Measurements from ENCODE around the gene MORF4L1.
"Not testable (repeated sequence)": the region's sequence is repeated elsewhere in the genome, so short reads cannot be mapped to it uniquely, and the experiment has no call there.

MORF4L1 gene

GRCh38 chr15:78850352-78850751, 22.3 kb upstream of the MORF4L1 start:
- TF ChIP-seq, protein P1, sequence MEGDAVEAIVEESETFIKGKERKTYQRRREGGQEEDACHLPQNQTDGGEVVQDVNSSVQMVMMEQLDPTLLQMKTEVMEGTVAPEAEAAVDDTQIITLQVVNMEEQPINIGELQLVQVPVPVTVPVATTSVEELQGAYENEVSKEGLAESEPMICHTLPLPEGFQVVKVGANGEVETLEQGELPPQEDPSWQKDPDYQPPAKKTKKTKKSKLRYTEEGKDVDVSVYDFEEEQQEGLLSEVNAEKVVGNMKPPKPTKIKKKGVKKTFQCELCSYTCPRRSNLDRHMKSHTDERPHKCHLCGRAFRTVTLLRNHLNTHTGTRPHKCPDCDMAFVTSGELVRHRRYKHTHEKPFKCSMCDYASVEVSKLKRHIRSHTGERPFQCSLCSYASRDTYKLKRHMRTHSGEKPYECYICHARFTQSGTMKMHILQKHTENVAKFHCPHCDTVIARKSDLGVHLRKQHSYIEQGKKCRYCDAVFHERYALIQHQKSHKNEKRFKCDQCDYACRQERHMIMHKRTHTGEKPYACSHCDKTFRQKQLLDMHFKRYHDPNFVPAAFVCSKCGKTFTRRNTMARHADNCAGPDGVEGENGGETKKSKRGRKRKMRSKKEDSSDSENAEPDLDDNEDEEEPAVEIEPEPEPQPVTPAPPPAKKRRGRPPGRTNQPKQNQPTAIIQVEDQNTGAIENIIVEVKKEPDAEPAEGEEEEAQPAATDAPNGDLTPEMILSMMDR (IDR thresholded peaks at IDR 0.05; ENCODE audit: low read depth, low read length, missing control alignments): no peak
- H3K4me3 ChIP-seq (replicated peaks; ENCODE audit: low read depth, low read length): no peak overlapping the region

GRCh38 chr15:78850941-78851755, 21.5 kb upstream of the MORF4L1 start:
- no peak for DNase-seq (ENCODE audit: extremely low read depth, low read depth)
- no peak overlapping the region for H3K4me3 ChIP-seq (replicated peaks; ENCODE audit: low read depth, low read length)
- TF ChIP-seq, protein P1 (IDR thresholded peaks at IDR 0.05; ENCODE audit: low read depth, low read length, missing control alignments): no peak

More at GRCh38 chr15:78850352-78850751, 22.3 kb upstream of the MORF4L1 start:
- DNase-seq (ENCODE audit: extremely low read depth, low read depth): no peak

GRCh38 chr15:78853500-78853899, 19.2 kb upstream of the MORF4L1 start:
- TF ChIP-seq, protein P1 (IDR thresholded peaks at IDR 0.05; ENCODE audit: low read depth, low read length, missing control alignments): no peak
- DNase-seq (ENCODE audit: extremely low read depth, low read depth): no peak

GRCh38 chr15:78854833-78855372, 17.8 kb upstream of the MORF4L1 start:
- no peak overlapping the region for H3K4me3 ChIP-seq (replicated peaks; ENCODE audit: low read depth, low read length)
- TF ChIP-seq, protein P1 (IDR thresholded peaks at IDR 0.05; ENCODE audit: low read depth, low read length, missing control alignments): no peak
- no peak for DNase-seq (ENCODE audit: extremely low read depth, low read depth)

More at GRCh38 chr15:78853500-78853899, 19.2 kb upstream of the MORF4L1 start:
- no peak overlapping the region for H3K4me3 ChIP-seq (replicated peaks; ENCODE audit: low read depth, low read length)

DNA sequence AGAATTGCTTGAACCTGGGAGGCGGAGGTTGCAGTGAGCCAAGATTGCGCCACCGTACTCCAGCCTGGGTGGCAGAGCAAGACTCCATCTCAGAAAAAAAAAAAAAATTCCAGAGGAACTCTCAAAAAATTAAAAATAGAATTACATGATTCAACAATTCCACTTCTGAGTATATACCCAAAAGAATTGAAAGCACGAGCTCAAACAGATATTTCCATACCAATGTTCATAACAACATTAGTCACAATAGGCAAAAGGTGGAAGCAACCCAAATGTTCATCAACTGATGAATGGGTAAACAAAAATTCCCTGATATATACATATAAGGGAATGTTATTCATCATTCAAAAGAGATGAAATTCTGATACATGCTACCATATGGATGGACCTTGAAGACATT, 16.9 kb upstream of the MORF4L1 start:
- H3K4me3 ChIP-seq (replicated peaks; ENCODE audit: low read depth, low read length): no peak overlapping the region

GRCh38 chr15:78859971-78860719, 12.5 kb upstream of the MORF4L1 start:
- TF ChIP-seq, protein P1 (IDR thresholded peaks at IDR 0.05; ENCODE audit: low read depth, low read length, missing control alignments): peak; percentile 53
- DNase-seq (ENCODE audit: extremely low read depth, low read depth): peak; percentile 61
- H3K4me3 ChIP-seq (replicated peaks; ENCODE audit: low read depth, low read length): peak overlapping the region; percentile 52

More for the DNA sequence above, 16.9 kb upstream of the MORF4L1 start:
- TF ChIP-seq, protein P1 (IDR thresholded peaks at IDR 0.05; ENCODE audit: low read depth, low read length, missing control alignments): no peak
- no peak for DNase-seq (ENCODE audit: extremely low read depth, low read depth)

GRCh38 chr15:78865585-78865984, 7.1 kb upstream of the MORF4L1 start:
- H3K4me3 ChIP-seq (replicated peaks; ENCODE audit: low read depth, low read length); DNase-seq (ENCODE audit: extremely low read depth, low read depth): not testable (repeated sequence)

GRCh38 chr15:78866031-78866430, 6.7 kb upstream of the MORF4L1 start:
- not testable (repeated sequence) for H3K4me3 ChIP-seq (replicated peaks; ENCODE audit: low read depth, low read length); DNase-seq (ENCODE audit: extremely low read depth, low read depth)

All from HFF-Myc (cell line).